ENCODE data around the gene RCVRN. TPM values are rescaled to one million over a fixed set of nuclear protein-coding genes. Genes with fewer than 3 reads are reported as not detected.

RCVRN gene
- total RNA-seq, 1 donor from 2014 or later: not detected

- intact Hi-C loops (cut with micrococcal nuclease): no loop called here
Observed at GRCh38 chr17:9899280-9900043, 5.6 kb downstream of the RCVRN start.

- intact Hi-C loops (cut with micrococcal nuclease): no loop called here
Observed at GRCh38 chr17:9898812-9899211, 6.3 kb downstream of the RCVRN start.

GRCh38 chr17:9897372-9897968, 7.6 kb downstream of the RCVRN start:
- intact Hi-C loops (cut with micrococcal nuclease): no loop called here

GRCh38 chr17:9895923-9896322, 9.1 kb downstream of the RCVRN start:
- intact Hi-C loops (cut with micrococcal nuclease): no loop called here

GRCh38 chr17:9894231-9894630, 10.8 kb downstream of the RCVRN start:
- intact Hi-C loops (cut with micrococcal nuclease): no loop called here

GRCh38 chr17:9893411-9894012, 11.6 kb downstream of the RCVRN start:
- intact Hi-C loops (cut with micrococcal nuclease): no loop called here

GRCh38 chr17:9890124-9890523, 14.9 kb downstream of the RCVRN start:
- intact Hi-C loops (cut with micrococcal nuclease): no loop called here

GRCh38 chr17:9887508-9887907, 17.6 kb downstream of the RCVRN start:
- intact Hi-C loops (cut with micrococcal nuclease): no loop called here

- intact Hi-C loops (cut with micrococcal nuclease): no loop called here
Observed at GRCh38 chr17:9886141-9886930, 18.7 kb downstream of the RCVRN start.

- intact Hi-C loops (cut with micrococcal nuclease): no loop called here
Observed at GRCh38 chr17:9883451-9883850, 21.6 kb downstream of the RCVRN start.

- intact Hi-C loops (cut with micrococcal nuclease): no loop called here
Observed at GRCh38 chr17:9880582-9880999, 24.5 kb downstream of the RCVRN start.

GRCh38 chr17:9878786-9879525, 26.1 kb downstream of the RCVRN start:
- intact Hi-C loops (cut with micrococcal nuclease): no loop called here

- intact Hi-C loops (cut with micrococcal nuclease): no loop called here
Observed at GRCh38 chr17:9878356-9878755, 26.7 kb downstream of the RCVRN start.

GRCh38 chr17:9875441-9875840, 29.6 kb downstream of the RCVRN start:
- intact Hi-C loops (cut with micrococcal nuclease): no loop called here

GRCh38 chr17:9874722-9875121, 30.3 kb downstream of the RCVRN start:
- intact Hi-C loops (cut with micrococcal nuclease): no loop called here

GRCh38 chr17:9872852-9873251, 32.2 kb downstream of the RCVRN start:
- intact Hi-C loops (cut with micrococcal nuclease): no loop called here

- intact Hi-C loops (cut with micrococcal nuclease): no loop called here
Observed at GRCh38 chr17:9868552-9868951, 36.5 kb downstream of the RCVRN start.

GRCh38 chr17:9865586-9865985, 39.5 kb downstream of the RCVRN start:
- intact Hi-C loops (cut with micrococcal nuclease): no loop called here

- intact Hi-C loops (cut with micrococcal nuclease): no loop called here
Observed at GRCh38 chr17:9862949-9863348, 42.1 kb downstream of the RCVRN start.

GRCh38 chr17:9862220-9862619, 42.9 kb downstream of the RCVRN start:
- intact Hi-C loops (cut with micrococcal nuclease): no loop called here

GRCh38 chr17:9860851-9861250, 44.2 kb downstream of the RCVRN start:
- intact Hi-C loops (cut with micrococcal nuclease): no loop called here

Measured in T-helper 2 cell treated with Interferon-gamma antibody and Interleukin-4, amounts not matched to agents 100 ng/mL and 5 ng/mL, for 36 hours (primary cell).